Gastroesophageal sphincter (tissue), 4 donors: Measurements from ENCODE around the gene TIMP4. TPM values are rescaled to one million over a fixed set of nuclear protein-coding genes. Genes with fewer than 3 reads are reported as not detected.
A peak's percentile ranks its signal among the peaks of the same experiment; 100 is the strongest.

Experiments
- ATAC-seq: fragments of 150-250 bp; one replicate; pipeline ENCODE4 v1.9.1; 2016; ENCODE audit warnings: mild to moderate bottlenecking, moderate library complexity
- H3K27ac ChIP-seq, 4 donors: fragments of 200-600 bp; sonication (generic) in 3 of 4; 1 replicate in 3 of 4; 2 replicates in 1 of 4; pipeline ENCODE4 v1.5.1; 2016 to 2019
- H3K27me3 ChIP-seq: fragments of 200-600 bp; sonication (generic); one replicate; pipeline ENCODE4 v1.5.1; 2019
- H3K36me3 ChIP-seq, 2 donors: fragments of 200-600 bp; sonication (generic); one replicate each; pipeline ENCODE4 v1.5.1; 2019; ENCODE audit warnings: control low read depth in 1 of 2
- H3K4me1 ChIP-seq, 3 donors: fragments of 200-600 bp; sonication (generic); 1 replicate in 2 of 3; 2 replicates in 1 of 3; pipeline ENCODE4 v1.5.1; 2016 to 2019; ENCODE audit warnings: control low read depth in 2 of 3
- H3K4me3 ChIP-seq, 2 donors: fragments of 200-600 bp; sonication (generic); one replicate each; pipeline ENCODE4 v1.5.1; 2019; ENCODE audit warnings: mild to moderate bottlenecking in 1 of 2, moderate library complexity in 1 of 2
- H3K9me3 ChIP-seq, 3 donors: fragments of 200-600 bp; sonication (generic); one replicate each; pipeline ENCODE4 v1.5.1; 2017 to 2019; ENCODE audit warnings: control low read depth in 2 of 3
- EP300 ChIP-seq: sonication (generic); formaldehyde crosslinking; IDR thresholded peaks from one replicate; pipeline ENCODE4 v1.6.1; 2017; ENCODE audit warnings: antibody characterized with exemption, mild to moderate bottlenecking
- POLR2A ChIP-seq, 2 donors: fragments of 450-650 bp; IDR thresholded peaks; one replicate each; pipeline ENCODE4 v1.6.1; 2017; ENCODE audit warnings: antibody characterized with exemption in 2 of 2, mild to moderate bottlenecking in 2 of 2, moderate library complexity in 1 of 2
- POLR2AphosphoS5 ChIP-seq: sonication (generic); formaldehyde crosslinking; IDR thresholded peaks from one replicate; pipeline ENCODE4 v1.6.1; 2017; ENCODE audit warnings: antibody characterized with exemption
- WGBS, 2 donors: methylation state at CpG; one replicate each; pipeline ENCODE4 v1.1.5; 2018; ENCODE audit warnings: low coverage in 1 of 2; 5-methylcytosine and 5-hydroxymethylcytosine counted together
- total RNA-seq, 4 donors: library from RNA; depleted of rRNA; stranded (reverse); fragments of >200 nt; gene quantifications; one replicate each; pipeline ENCODE4 v1.1.0, GENCODE V29; 2016
- TF ChIP-seq, protein P1 (sequence below), 4 experiments: fragments of 200-600 bp in 2 of 4; fragments of 450-650 bp in 2 of 4; sonication (generic) in 1 of 4; IDR thresholded peaks; one replicate each; pipeline ENCODE4 v1.5.1; 2017 to 2019; ENCODE audit warnings: antibody characterized with exemption in 4 of 4, mild to moderate bottlenecking in 2 of 4, moderate library complexity in 2 of 4

The TIMP4 gene
- total RNA-seq, 4 donors from 2014 or later, result 16.5 to 35.1 (median 29.2) TPM

GRCh38 chr3:12177126-12177525 is 18.4 kb upstream of the TIMP4 start:
- Histone ChIP-seq H3K4me1 (no peaks in the 10 kb centered on the region), H3K9me3 (peaks cover 0 to 11% (median 0%) of the 10 kb centered on the region in 3 donors), H3K4me3 (no peak overlapping the region), H3K27me3 (no peaks in the 10 kb centered on the region), H3K36me3 (no peaks in the 10 kb centered on the region), H3K27ac (peak overlapping the region in 1 of 4 donors; percentile 46)
- no peak for ATAC-seq
- WGBS, 2 donors, result 50 to 70% methylated on average over 1 of the region's 2 CpGs
- TF ChIP-seq EP300 (no peak), POLR2A (IDR thresholded peaks at IDR 0.05) (no peak), POLR2AphosphoS5 (no peak)
- TF ChIP-seq, protein P1, sequence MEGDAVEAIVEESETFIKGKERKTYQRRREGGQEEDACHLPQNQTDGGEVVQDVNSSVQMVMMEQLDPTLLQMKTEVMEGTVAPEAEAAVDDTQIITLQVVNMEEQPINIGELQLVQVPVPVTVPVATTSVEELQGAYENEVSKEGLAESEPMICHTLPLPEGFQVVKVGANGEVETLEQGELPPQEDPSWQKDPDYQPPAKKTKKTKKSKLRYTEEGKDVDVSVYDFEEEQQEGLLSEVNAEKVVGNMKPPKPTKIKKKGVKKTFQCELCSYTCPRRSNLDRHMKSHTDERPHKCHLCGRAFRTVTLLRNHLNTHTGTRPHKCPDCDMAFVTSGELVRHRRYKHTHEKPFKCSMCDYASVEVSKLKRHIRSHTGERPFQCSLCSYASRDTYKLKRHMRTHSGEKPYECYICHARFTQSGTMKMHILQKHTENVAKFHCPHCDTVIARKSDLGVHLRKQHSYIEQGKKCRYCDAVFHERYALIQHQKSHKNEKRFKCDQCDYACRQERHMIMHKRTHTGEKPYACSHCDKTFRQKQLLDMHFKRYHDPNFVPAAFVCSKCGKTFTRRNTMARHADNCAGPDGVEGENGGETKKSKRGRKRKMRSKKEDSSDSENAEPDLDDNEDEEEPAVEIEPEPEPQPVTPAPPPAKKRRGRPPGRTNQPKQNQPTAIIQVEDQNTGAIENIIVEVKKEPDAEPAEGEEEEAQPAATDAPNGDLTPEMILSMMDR (IDR thresholded peaks at IDR 0.05), result no peak

- Histone ChIP-seq H3K36me3 (no peaks in the 10 kb centered on the region), H3K9me3 (peaks cover 0 to 19% (median 0%) of the 10 kb centered on the region in 3 donors), H3K4me3 (no peak overlapping the region), H3K4me1 (no peaks in the 10 kb centered on the region), H3K27ac (no peak overlapping the region), H3K27me3 (no peaks in the 10 kb centered on the region)
- ATAC-seq, result peak; percentile 73
- 80 to 88% methylated on average over 1 of the region's 3 CpGs for WGBS, 2 donors
- TF ChIP-seq, protein P1 (IDR thresholded peaks at IDR 0.05), result peak; percentile 38 to 83 (median 72)
- no peak for TF ChIP-seq POLR2A (IDR thresholded peaks at IDR 0.05)
Observed at GRCh38 chr3:12175844-12176453, 17.2 kb upstream of the TIMP4 start.

- H3K9me3 ChIP-seq, result peaks cover 0 to 19% (median 0%) of the 10 kb centered on the region in 3 donors
- no peak overlapping the region for H3K4me3 ChIP-seq
- no peaks in the 10 kb centered on the region for H3K36me3 ChIP-seq
- TF ChIP-seq POLR2A (IDR thresholded peaks at IDR 0.05), result no peak
- TF ChIP-seq, protein P1 (IDR thresholded peaks at IDR 0.05), result no peak
- TF ChIP-seq POLR2AphosphoS5, result no peak
- TF ChIP-seq EP300, result no peak
- H3K27ac ChIP-seq, result no peak overlapping the region
- ATAC-seq, result no peak
- H3K27me3 ChIP-seq, result no peaks in the 10 kb centered on the region
- WGBS, 2 donors, result 60% methylated on average over 1 of the region's 1 CpG; no CpG with 5 or more reads in 1 of the 2 donors
- no peaks in the 10 kb centered on the region for H3K4me1 ChIP-seq
Observed at GRCh38 chr3:12175137-12175593, 16.5 kb upstream of the TIMP4 start.

DNA sequence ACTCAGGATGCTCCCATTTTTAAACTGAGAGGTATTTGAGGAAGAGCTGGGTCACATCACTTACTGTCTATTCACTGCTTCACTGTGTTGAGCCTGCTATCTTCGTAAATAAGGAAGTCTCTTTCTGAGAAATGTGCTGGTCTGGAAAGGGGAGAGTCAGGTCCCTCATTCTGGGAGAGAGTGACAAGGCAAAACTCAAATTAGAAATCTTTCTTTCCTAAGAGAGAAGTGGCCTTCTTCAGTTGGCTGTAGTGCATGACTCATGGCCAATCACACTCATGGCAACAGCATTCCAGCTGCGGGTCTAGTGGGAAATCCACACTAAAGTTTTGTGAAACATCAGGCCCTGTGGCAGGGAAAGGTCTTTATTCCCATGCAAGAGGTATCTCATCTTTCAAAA is 11.5 kb upstream of the TIMP4 start:
- H3K9me3 ChIP-seq, result peaks cover 0 to 19% (median 0%) of the 10 kb centered on the region in 3 donors
- TF ChIP-seq, protein P1 (IDR thresholded peaks at IDR 0.05), result no peak
- TF ChIP-seq POLR2AphosphoS5, result no peak
- no peak for TF ChIP-seq POLR2A (IDR thresholded peaks at IDR 0.05)
- no peak for TF ChIP-seq EP300
- WGBS, 2 donors, result 100% methylated on average over 1 of the region's 2 CpGs
- no peaks in the 10 kb centered on the region for H3K4me1 ChIP-seq
- peak; percentile 63 for ATAC-seq
- no peaks in the 10 kb centered on the region for H3K36me3 ChIP-seq
- H3K4me3 ChIP-seq, result no peak overlapping the region
- H3K27me3 ChIP-seq, result no peaks in the 10 kb centered on the region
- H3K27ac ChIP-seq, result no peak overlapping the region

GRCh38 chr3:12165909-12166308 is 7.2 kb upstream of the TIMP4 start:
- TF ChIP-seq EP300 (no peak), POLR2A (IDR thresholded peaks at IDR 0.05) (no peak), POLR2AphosphoS5 (no peak)
- TF ChIP-seq, protein P1 (IDR thresholded peaks at IDR 0.05), result no peak
- Histone ChIP-seq H3K9me3 (no peaks in the 10 kb centered on the region), H3K36me3 (no peaks in the 10 kb centered on the region), H3K27me3 (no peaks in the 10 kb centered on the region), H3K27ac (no peak overlapping the region), H3K4me3 (no peak overlapping the region), H3K4me1 (no peaks in the 10 kb centered on the region)
- WGBS, 2 donors, result 56 to 73% methylated on average over 4 of the region's 4 CpGs
- no peak for ATAC-seq
